ENCODE data around the gene ITGB8.
A peak's percentile ranks its signal among the peaks of the same experiment; 100 is the strongest.
"Not testable (repeated sequence)": the region's sequence is repeated elsewhere in the genome, so short reads cannot be mapped to it uniquely, and the experiment has no call there.

ITGB8 gene

DNA sequence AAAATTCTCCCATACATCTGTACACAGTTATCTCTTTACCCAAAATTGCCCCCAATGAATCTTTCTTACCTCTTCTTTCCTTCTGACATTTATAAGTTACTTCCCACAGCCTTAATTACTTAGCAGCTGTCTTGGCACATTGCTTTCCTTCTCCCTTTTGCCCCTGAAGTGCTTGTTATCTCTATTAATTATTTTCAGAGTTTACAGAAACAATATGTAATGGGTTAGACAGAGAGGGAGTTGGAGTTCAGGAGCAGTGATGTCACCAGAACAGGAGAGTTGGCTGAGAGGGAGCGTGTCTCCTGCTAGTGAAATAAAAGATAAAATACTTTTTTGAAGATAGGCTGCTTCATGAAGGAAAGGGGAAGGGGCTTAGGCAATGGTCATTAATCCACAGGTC, 57.4 kb downstream of the ITGB8 start:
- H3K36me3 ChIP-seq (ENCODE audit: control insufficient read depth, insufficient read depth, low read length, severe bottlenecking), result peaks cover 10% of the 10 kb centered on the region
- H3K4me1 ChIP-seq (ENCODE audit: control insufficient read depth, insufficient read depth, low read length), result peaks cover 2% of the 10 kb centered on the region
- DNase-seq (ENCODE audit: low read depth), result no peak
- no peak overlapping the region for H3K9ac ChIP-seq (ENCODE audit: low read length)
- no peaks in the 10 kb centered on the region for H3K9me3 ChIP-seq (ENCODE audit: control insufficient read depth, low read length)
- no peak overlapping the region for H3K4me3 ChIP-seq (ENCODE audit: low read length)
- no peaks in the 10 kb centered on the region for H3K27me3 ChIP-seq (replicated peaks; ENCODE audit: control insufficient read depth, insufficient read depth, low read length)

DNA sequence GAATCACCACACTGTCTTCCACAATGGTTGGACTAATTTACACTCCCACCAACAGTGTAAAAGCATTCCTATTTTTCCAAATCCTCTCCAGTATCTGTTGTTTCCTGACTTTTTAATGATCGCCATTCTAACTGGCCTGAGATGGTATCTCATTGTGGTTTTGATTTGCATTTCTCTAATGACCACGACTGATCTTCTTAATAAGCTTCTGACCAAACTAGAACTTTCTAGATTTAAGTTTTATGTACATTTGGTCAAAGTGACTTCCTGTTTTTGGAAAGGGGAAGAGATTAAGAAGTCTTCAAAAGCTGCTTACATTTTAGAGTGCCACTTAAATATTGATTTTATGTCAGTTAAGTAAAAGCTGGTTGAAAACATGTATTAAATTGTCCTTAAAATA, 58.5 kb downstream of the ITGB8 start:
- H3K27me3 ChIP-seq (replicated peaks; ENCODE audit: control insufficient read depth, insufficient read depth, low read length); H3K4me1 ChIP-seq (ENCODE audit: control insufficient read depth, insufficient read depth, low read length); H3K9me3 ChIP-seq (ENCODE audit: control insufficient read depth, low read length); H3K4me3 ChIP-seq (ENCODE audit: low read length); H3K9ac ChIP-seq (ENCODE audit: low read length); DNase-seq (ENCODE audit: low read depth): not testable (repeated sequence)
- H3K36me3 ChIP-seq (ENCODE audit: control insufficient read depth, insufficient read depth, low read length, severe bottlenecking), result peaks cover 16% of the 10 kb centered on the region

DNA sequence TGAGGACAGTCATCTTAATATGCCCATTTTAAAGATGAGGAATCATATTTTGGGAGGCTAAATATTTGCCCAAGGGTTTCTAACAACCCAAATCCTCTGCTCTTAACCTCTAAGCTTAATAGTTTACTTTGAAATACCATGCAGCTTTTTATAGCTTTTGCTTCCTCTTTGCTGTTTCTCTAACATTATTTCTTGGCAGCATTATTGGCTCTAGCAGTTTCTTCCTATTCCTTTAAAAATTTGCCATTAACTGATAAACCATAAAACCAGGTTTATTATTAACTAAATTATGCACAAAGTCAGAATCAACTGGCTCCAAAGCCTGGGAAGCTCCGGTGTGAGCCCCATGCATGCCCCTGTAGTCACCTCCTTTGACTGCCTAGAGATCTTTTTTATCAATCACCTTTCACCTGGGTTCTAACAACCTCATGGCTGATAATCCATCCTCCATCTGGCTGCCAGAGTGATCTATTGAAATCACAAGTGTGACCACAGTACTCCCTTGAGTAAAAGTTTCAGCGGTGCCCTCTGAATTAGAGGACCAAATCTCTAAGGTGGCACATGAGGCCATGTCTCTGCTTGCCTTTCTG, 62.4 kb downstream of the ITGB8 start:
- no peak overlapping the region for H3K4me3 ChIP-seq (ENCODE audit: low read length)
- H3K36me3 ChIP-seq (ENCODE audit: control insufficient read depth, insufficient read depth, low read length, severe bottlenecking), result peaks cover 28% of the 10 kb centered on the region
- no peak overlapping the region for H3K9ac ChIP-seq (ENCODE audit: low read length)
- no peaks in the 10 kb centered on the region for H3K27me3 ChIP-seq (replicated peaks; ENCODE audit: control insufficient read depth, insufficient read depth, low read length)
- H3K4me1 ChIP-seq (ENCODE audit: control insufficient read depth, insufficient read depth, low read length), result no peaks in the 10 kb centered on the region
- no peak for DNase-seq (ENCODE audit: low read depth)
- H3K9me3 ChIP-seq (ENCODE audit: control insufficient read depth, low read length), result no peaks in the 10 kb centered on the region

DNA sequence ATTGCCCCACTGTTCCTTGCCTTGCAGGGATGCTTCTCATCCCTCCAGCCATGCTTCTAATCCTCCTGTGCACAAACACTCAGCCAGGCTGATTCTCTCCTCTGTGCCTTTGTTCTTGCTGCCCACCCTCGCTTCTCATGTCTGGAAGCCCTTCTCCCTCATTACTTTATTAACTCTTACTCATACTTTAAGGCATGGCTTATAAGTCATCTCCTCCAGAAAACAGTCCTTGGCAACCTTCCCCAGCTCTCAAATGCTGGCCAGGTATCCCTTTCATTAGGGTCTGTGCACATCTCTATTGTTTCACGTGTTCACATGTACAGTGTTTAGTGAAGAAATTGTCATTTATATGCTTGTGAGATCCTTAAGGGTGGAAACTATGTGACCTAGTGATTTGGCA, 62.9 kb downstream of the ITGB8 start:
- Histone ChIP-seq H3K4me1 (ENCODE audit: control insufficient read depth, insufficient read depth, low read length) (no peaks in the 10 kb centered on the region), H3K36me3 (ENCODE audit: control insufficient read depth, insufficient read depth, low read length, severe bottlenecking) (peaks cover 28% of the 10 kb centered on the region), H3K4me3 (ENCODE audit: low read length) (no peak overlapping the region), H3K9me3 (ENCODE audit: control insufficient read depth, low read length) (no peaks in the 10 kb centered on the region), H3K27me3 (replicated peaks; ENCODE audit: control insufficient read depth, insufficient read depth, low read length) (no peaks in the 10 kb centered on the region), H3K9ac (ENCODE audit: low read length) (no peak overlapping the region)
- no peak for DNase-seq (ENCODE audit: low read depth)

DNA sequence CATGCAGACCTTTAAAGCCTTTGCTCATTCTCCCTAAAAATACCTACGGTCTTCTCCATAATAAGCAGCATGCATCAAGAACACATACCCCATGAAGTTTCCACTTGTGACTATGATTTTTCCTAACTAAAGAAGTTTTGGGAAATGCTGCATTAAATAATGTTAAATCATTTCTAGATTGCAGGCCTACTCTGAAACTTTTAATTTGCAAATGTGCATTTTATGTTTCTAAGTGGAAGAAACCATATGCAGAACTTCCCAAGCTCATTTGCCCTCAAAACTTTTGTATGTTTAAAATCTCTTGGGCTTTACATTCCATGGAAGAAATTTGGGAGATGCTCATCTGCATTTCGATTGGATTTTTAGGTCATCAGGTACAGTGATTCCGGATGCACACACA, 63.6 kb downstream of the ITGB8 start:
- Histone ChIP-seq H3K4me1 (ENCODE audit: control insufficient read depth, insufficient read depth, low read length) (no peaks in the 10 kb centered on the region), H3K27me3 (replicated peaks; ENCODE audit: control insufficient read depth, insufficient read depth, low read length) (no peaks in the 10 kb centered on the region), H3K9me3 (ENCODE audit: control insufficient read depth, low read length) (no peaks in the 10 kb centered on the region), H3K36me3 (ENCODE audit: control insufficient read depth, insufficient read depth, low read length, severe bottlenecking) (peaks cover 28% of the 10 kb centered on the region), H3K9ac (ENCODE audit: low read length) (no peak overlapping the region), H3K4me3 (ENCODE audit: low read length) (no peak overlapping the region)
- no peak for DNase-seq (ENCODE audit: low read depth)

DNA sequence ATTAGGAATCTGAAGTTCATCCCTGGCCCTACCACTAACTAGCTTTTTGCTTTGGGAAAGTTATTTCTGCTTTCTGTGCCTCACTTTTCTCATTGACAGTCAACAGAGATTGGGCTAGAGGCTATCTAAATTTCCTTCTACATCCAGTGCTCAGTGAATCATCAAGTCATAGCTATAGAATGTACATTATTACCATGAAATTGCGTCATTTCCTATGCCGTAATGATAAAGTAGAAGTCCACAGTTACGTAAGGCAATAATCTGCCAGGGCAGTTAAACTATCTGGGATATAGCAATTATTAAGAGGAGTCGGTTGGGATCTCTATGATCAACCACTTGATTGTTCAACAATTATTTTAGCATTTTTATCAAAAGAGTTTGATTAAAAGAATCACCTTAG, 64.4 kb downstream of the ITGB8 start:
- H3K27me3 ChIP-seq (replicated peaks; ENCODE audit: control insufficient read depth, insufficient read depth, low read length), result no peaks in the 10 kb centered on the region
- H3K9me3 ChIP-seq (ENCODE audit: control insufficient read depth, low read length), result no peaks in the 10 kb centered on the region
- H3K4me1 ChIP-seq (ENCODE audit: control insufficient read depth, insufficient read depth, low read length), result no peaks in the 10 kb centered on the region
- peak; percentile 19 for DNase-seq (ENCODE audit: low read depth)
- peaks cover 28% of the 10 kb centered on the region for H3K36me3 ChIP-seq (ENCODE audit: control insufficient read depth, insufficient read depth, low read length, severe bottlenecking)
- no peak overlapping the region for H3K9ac ChIP-seq (ENCODE audit: low read length)
- H3K4me3 ChIP-seq (ENCODE audit: low read length), result no peak overlapping the region

DNA sequence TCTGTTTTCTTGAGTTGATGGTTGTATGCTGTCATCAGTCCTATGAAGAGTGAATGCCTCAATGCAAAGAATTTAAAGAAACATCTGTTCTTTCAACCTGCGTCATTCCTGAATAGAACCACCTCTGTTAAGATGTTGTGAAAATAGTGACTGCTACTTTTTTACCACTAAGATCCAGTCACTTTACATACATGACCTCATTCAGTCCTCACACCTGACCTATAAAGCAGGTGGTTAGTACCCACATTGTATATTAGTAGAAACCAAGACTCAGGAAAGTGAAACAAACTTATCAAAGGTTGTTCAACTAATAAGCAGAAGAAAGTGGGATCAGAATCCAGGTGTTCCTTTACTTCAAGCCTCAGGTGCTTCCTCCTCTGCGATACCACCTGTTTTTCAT, 64.8 kb downstream of the ITGB8 start:
- H3K9me3 ChIP-seq (ENCODE audit: control insufficient read depth, low read length), result no peaks in the 10 kb centered on the region
- H3K4me3 ChIP-seq (ENCODE audit: low read length), result no peak overlapping the region
- H3K36me3 ChIP-seq (ENCODE audit: control insufficient read depth, insufficient read depth, low read length, severe bottlenecking), result peaks cover 28% of the 10 kb centered on the region
- no peak for DNase-seq (ENCODE audit: low read depth)
- no peaks in the 10 kb centered on the region for H3K4me1 ChIP-seq (ENCODE audit: control insufficient read depth, insufficient read depth, low read length)
- H3K9ac ChIP-seq (ENCODE audit: low read length), result no peak overlapping the region
- H3K27me3 ChIP-seq (replicated peaks; ENCODE audit: control insufficient read depth, insufficient read depth, low read length), result no peaks in the 10 kb centered on the region

DNA sequence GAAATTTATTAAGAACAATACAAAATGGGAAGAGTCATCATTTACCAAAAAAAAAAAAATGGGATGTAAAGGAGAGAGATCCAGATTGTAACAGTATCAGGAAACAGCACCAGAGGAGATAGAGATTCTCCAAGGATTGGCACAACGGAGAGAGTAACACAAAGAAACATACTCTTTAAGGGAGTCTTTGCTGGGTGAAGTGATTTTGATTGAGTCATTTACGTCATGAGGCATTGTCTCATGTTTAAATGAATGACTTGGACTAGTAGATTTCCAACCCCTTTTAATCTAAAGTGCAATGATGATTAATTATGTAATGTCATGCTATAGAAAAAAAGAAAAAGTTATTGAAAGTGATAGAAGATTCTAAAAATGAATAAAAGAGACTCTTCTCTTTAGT, 68.8 kb downstream of the ITGB8 start:
- H3K9me3 ChIP-seq (ENCODE audit: control insufficient read depth, low read length), result no peaks in the 10 kb centered on the region
- H3K4me1 ChIP-seq (ENCODE audit: control insufficient read depth, insufficient read depth, low read length), result peaks cover 20% of the 10 kb centered on the region
- DNase-seq (ENCODE audit: low read depth), result no peak
- peaks cover 15% of the 10 kb centered on the region for H3K36me3 ChIP-seq (ENCODE audit: control insufficient read depth, insufficient read depth, low read length, severe bottlenecking)
- no peak overlapping the region for H3K9ac ChIP-seq (ENCODE audit: low read length)
- H3K27me3 ChIP-seq (replicated peaks; ENCODE audit: control insufficient read depth, insufficient read depth, low read length), result no peaks in the 10 kb centered on the region
- H3K4me3 ChIP-seq (ENCODE audit: low read length), result no peak overlapping the region

DNA sequence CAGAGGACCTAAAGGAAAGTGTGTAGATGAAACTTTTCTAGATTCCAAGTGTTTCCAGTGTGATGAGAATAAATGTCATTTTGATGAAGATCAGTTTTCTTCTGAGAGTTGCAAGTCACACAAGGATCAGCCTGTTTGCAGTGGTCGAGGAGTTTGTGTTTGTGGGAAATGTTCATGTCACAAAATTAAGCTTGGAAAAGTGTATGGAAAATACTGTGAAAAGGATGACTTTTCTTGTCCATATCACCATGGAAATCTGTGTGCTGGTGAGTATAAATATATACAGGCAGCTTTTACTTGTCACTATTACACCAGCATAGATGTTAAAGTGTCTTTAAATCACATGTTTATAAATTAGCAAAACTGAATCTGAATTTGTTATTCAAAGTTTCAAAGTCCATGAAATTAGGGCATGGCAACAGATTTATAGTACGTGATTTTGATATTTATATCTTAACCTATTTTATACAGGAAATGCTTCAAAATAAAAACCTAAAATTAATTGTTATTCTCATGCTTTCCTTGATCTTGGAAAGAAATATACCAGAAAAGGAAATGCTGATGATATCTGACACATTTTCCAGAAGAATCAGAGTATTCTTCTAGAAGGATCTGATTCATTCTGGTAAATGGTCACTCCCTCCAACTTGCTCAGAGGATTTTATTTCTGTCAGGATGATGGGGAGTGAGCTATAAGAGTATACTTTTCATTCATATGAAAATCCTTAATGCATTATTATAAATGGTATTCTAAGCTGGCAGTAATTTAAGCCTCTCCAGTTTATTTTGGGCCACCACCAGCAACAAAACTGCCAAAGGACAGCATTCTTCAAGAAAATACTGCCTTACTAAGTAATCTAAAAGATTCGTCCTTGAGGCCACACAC, 71.4 kb downstream of the ITGB8 start:
- H3K4me1 ChIP-seq (ENCODE audit: control insufficient read depth, insufficient read depth, low read length), result peaks cover 24% of the 10 kb centered on the region
- H3K9me3 ChIP-seq (ENCODE audit: control insufficient read depth, low read length), result no peaks in the 10 kb centered on the region
- peaks cover 3% of the 10 kb centered on the region for H3K36me3 ChIP-seq (ENCODE audit: control insufficient read depth, insufficient read depth, low read length, severe bottlenecking)
- no peak overlapping the region for H3K4me3 ChIP-seq (ENCODE audit: low read length)
- H3K27me3 ChIP-seq (replicated peaks; ENCODE audit: control insufficient read depth, insufficient read depth, low read length), result no peaks in the 10 kb centered on the region
- no peak overlapping the region for H3K9ac ChIP-seq (ENCODE audit: low read length)
- peak; percentile 62 for DNase-seq (ENCODE audit: low read depth)

DNA sequence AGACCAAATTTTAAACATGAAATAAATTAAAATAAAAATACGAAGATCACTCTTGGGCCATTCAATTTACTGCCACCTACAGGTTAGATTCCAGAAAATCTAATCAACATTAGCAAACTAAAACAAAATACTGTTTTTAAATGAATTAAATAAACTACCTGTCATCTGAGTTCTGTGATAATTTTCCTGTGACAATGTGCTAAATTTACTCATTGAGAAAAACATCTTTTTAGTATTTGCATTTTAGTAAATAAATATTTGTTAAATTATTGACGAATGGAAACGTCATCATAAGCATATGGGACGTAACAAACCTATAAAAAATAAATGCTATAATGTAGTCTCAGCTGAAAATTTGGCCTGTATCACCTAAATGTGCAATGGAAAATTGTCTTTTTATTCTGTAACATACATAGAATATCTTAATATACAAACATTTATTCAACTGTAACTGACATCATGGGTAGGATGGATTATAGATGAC, 72.1 kb downstream of the ITGB8 start:
- H3K9ac ChIP-seq (ENCODE audit: low read length), result peak overlapping the region; percentile 30
- DNase-seq (ENCODE audit: low read depth), result no peak
- H3K4me1 ChIP-seq (ENCODE audit: control insufficient read depth, insufficient read depth, low read length), result peaks cover 31% of the 10 kb centered on the region
- H3K9me3 ChIP-seq (ENCODE audit: control insufficient read depth, low read length), result no peaks in the 10 kb centered on the region
- peaks cover 3% of the 10 kb centered on the region for H3K36me3 ChIP-seq (ENCODE audit: control insufficient read depth, insufficient read depth, low read length, severe bottlenecking)
- no peaks in the 10 kb centered on the region for H3K27me3 ChIP-seq (replicated peaks; ENCODE audit: control insufficient read depth, insufficient read depth, low read length)
- H3K4me3 ChIP-seq (ENCODE audit: low read length), result no peak overlapping the region

DNA sequence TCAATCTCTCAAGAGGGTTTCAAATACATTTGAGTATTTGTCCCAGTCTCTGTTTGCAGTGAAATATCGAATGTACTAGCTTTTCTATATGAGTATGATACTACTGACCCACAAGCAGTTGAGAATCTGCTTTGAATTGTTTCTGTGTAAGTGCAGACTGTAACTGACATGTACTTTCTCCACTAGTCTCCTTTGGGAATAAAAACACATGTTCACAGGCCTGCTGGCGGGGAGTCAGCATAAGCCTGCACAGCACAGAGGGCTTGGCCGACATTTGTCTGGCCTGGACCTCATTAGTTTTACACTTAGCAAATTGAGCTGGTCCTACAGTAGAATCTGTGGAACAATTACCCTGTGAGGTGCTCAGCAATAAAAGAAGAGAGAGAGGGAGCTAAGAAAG, 72.6 kb downstream of the ITGB8 start:
- peak overlapping the region; percentile 30 for H3K9ac ChIP-seq (ENCODE audit: low read length)

More for the DNA sequence above, 72.6 kb downstream of the ITGB8 start:
- Histone ChIP-seq H3K9me3 (ENCODE audit: control insufficient read depth, low read length) (no peaks in the 10 kb centered on the region), H3K4me3 (ENCODE audit: low read length) (no peak overlapping the region), H3K27me3 (replicated peaks; ENCODE audit: control insufficient read depth, insufficient read depth, low read length) (no peaks in the 10 kb centered on the region), H3K36me3 (ENCODE audit: control insufficient read depth, insufficient read depth, low read length, severe bottlenecking) (no peaks in the 10 kb centered on the region), H3K4me1 (ENCODE audit: control insufficient read depth, insufficient read depth, low read length) (peaks cover 36% of the 10 kb centered on the region)
- peak; percentile 72 for DNase-seq (ENCODE audit: low read depth)

Data from adipocyte (in vitro differentiated cells).